Liver (tissue), 9 donors: Measurements from ENCODE around the gene FILIP1. TPM values are rescaled to one million over a fixed set of nuclear protein-coding genes. Genes with fewer than 3 reads are reported as not detected.

ENCODE experiments used
- DNase-seq: peaks from one replicate; pipeline ENCODE4 v3.0.0-alpha.2; 2017; ENCODE audit warnings: low spot score
- H3K27ac ChIP-seq, 2 donors: one replicate each; pipeline ENCODE4 v1.7.0; 2013; ENCODE audit warnings: inconsistent platforms in 2 of 2, low read length in 2 of 2, control low read depth in 1 of 2, low read depth in 1 of 2, mild to moderate bottlenecking in 1 of 2
- H3K27me3 ChIP-seq, 4 donors: one replicate each; pipeline versions ENCODE4 v1.6.1 to v1.7.0; 2013; ENCODE audit warnings: low read length in 3 of 4, inconsistent platforms in 1 of 4, mild to moderate bottlenecking in 1 of 4, moderate library complexity in 1 of 4; ENCODE audit not compliant: control insufficient read depth in 4 of 4, insufficient read depth in 4 of 4
- H3K36me3 ChIP-seq, 4 donors: one replicate each; pipeline versions ENCODE4 v1.6.1 to v1.7.0; 2013; ENCODE audit warnings: low read length in 3 of 4, mild to moderate bottlenecking in 3 of 4, low read depth in 1 of 4, moderate library complexity in 1 of 4; ENCODE audit not compliant: control insufficient read depth in 4 of 4, insufficient read depth in 3 of 4
- H3K4me1 ChIP-seq, 4 donors: one replicate each; pipeline versions ENCODE4 v1.6.1 to v1.7.0; 2013; ENCODE audit warnings: low read length in 3 of 4, mild to moderate bottlenecking in 3 of 4, moderate library complexity in 1 of 4; ENCODE audit not compliant: control insufficient read depth in 4 of 4, insufficient read depth in 4 of 4
- H3K4me3 ChIP-seq, 3 donors: one replicate each; pipeline versions ENCODE4 v1.6.1 to v1.7.0; 2013; ENCODE audit warnings: low read length in 3 of 3, control low read depth in 1 of 3, low read depth in 1 of 3, mild to moderate bottlenecking in 1 of 3
- H3K9ac ChIP-seq, 2 donors: one replicate each; pipeline ENCODE4 v1.7.0; 2013; ENCODE audit warnings: low read length in 2 of 2, mild to moderate bottlenecking in 2 of 2, moderate library complexity in 2 of 2, control low read depth in 1 of 2, low read depth in 1 of 2
- H3K9me3 ChIP-seq, 4 donors: one replicate each; pipeline versions ENCODE4 v1.6.1 to v1.7.0; 2013; ENCODE audit warnings: low read length in 3 of 4; ENCODE audit not compliant: control insufficient read depth in 4 of 4
- EGR1 ChIP-seq, 2 donors: IDR thresholded peaks; 2 replicates each; pipeline ENCODE4 v1.6.1; 2016 to 2018; ENCODE audit warnings: antibody characterized with exemption in 2 of 2, low read depth in 2 of 2
- FOXA1 ChIP-seq: IDR thresholded peaks from 2 replicates; pipeline ENCODE4 v1.6.1; 2016; ENCODE audit warnings: antibody characterized with exemption
- FOXA2 ChIP-seq: IDR thresholded peaks from 2 replicates; pipeline ENCODE4 v1.6.1; 2016; ENCODE audit warnings: antibody characterized with exemption
- GABPA ChIP-seq, 2 donors: IDR thresholded peaks in 1 of 2; conservative IDR thresholded peaks in 1 of 2; 2 replicates each; pipeline ENCODE4 v1.6.1; 2016; ENCODE audit warnings: antibody characterized with exemption in 2 of 2, mild to moderate bottlenecking in 1 of 2, moderate library complexity in 1 of 2
- HNF4A ChIP-seq, 2 donors: conservative IDR thresholded peaks; 2 replicates each; pipeline ENCODE4 v1.6.1; 2016; ENCODE audit warnings: antibody characterized with exemption in 2 of 2, mild to moderate bottlenecking in 2 of 2
- HNF4G ChIP-seq: IDR thresholded peaks from 2 replicates; pipeline ENCODE4 v1.6.1; 2016; ENCODE audit warnings: antibody characterized with exemption
- JUND ChIP-seq, 2 donors: IDR thresholded peaks; 2 replicates each; pipeline ENCODE4 v1.6.1; 2016; ENCODE audit warnings: antibody characterized with exemption in 2 of 2
- NR2F2 ChIP-seq: IDR thresholded peaks from 2 replicates; pipeline ENCODE4 v1.6.1; 2016; ENCODE audit warnings: antibody characterized with exemption
- RAD21 ChIP-seq, 2 donors: IDR thresholded peaks; 2 replicates each; pipeline ENCODE4 v1.6.1; 2016; ENCODE audit warnings: antibody characterized with exemption in 2 of 2, mild to moderate bottlenecking in 2 of 2
- RXRA ChIP-seq, 2 donors: IDR thresholded peaks; 2 replicates each; pipeline ENCODE4 v1.6.1; 2017 to 2018; ENCODE audit warnings: antibody characterized with exemption in 2 of 2, mild to moderate bottlenecking in 1 of 2
- SP1 ChIP-seq: IDR thresholded peaks from 2 replicates; pipeline ENCODE4 v1.6.1; 2018; ENCODE audit warnings: antibody characterized with exemption, mild to moderate bottlenecking
- YY1 ChIP-seq: IDR thresholded peaks from 2 replicates; pipeline ENCODE4 v1.6.1; 2016; ENCODE audit warnings: antibody characterized with exemption, mild to moderate bottlenecking
- WGBS: extraction: QIAGEN DNeasy Blood & Tissue Kit; methylation state at CpG from one replicate; pipeline ENCODE4 v1.1.7; 2013; 5-methylcytosine and 5-hydroxymethylcytosine counted together
- polyA plus RNA-seq, 2 donors: library from polyadenylated mRNA; stranded (reverse) in 1 of 2; unstranded in 1 of 2; fragments of 200-250 nt in 1 of 2; fragments of >200 nt in 1 of 2; fragmentation: Nextera tagmentation in 1 of 2; extraction: Ambion mirVana in 1 of 2; gene quantifications; one replicate each; pipeline versions ENCODE4 v1.2.1 to v1.2.3, GENCODE V29; 2013 to 2015
- total RNA-seq, 2 donors: library from RNA; depleted of rRNA; stranded (reverse); fragments of >200 nt; gene quantifications; one replicate each; pipeline ENCODE4 v1.2.3, GENCODE V29; 2014
- TF ChIP-seq, protein P1 (sequence below): IDR thresholded peaks from 2 replicates; pipeline ENCODE4 v1.6.1; 2016; ENCODE audit warnings: antibody characterized with exemption
- TF ChIP-seq, protein P2 (sequence below): IDR thresholded peaks from 2 replicates; pipeline ENCODE4 v1.6.1; 2016; ENCODE audit warnings: antibody characterized with exemption
- TF ChIP-seq, protein P3 (sequence below): IDR thresholded peaks from 2 replicates; pipeline ENCODE4 v1.6.1; 2016; ENCODE audit warnings: antibody characterized with exemption, mild to moderate bottlenecking
- TF ChIP-seq, protein P4 (sequence below): fragments of 150-350 bp; IDR thresholded peaks from 2 replicates; pipeline ENCODE4 v1.5.1; 2017; ENCODE audit warnings: improper control_type of control experiment, low read depth, low read length; ENCODE audit not compliant: missing input control
- donor health status: healthy.
- donor health status: healthy.
- donor health status: healthy.
- donor health status: healthy.
- donor health status: healthy.

FILIP1 gene
- total and polyA plus RNA-seq, 4 donors = 0.70 to 2.8 (median 1.1) TPM

DNA sequence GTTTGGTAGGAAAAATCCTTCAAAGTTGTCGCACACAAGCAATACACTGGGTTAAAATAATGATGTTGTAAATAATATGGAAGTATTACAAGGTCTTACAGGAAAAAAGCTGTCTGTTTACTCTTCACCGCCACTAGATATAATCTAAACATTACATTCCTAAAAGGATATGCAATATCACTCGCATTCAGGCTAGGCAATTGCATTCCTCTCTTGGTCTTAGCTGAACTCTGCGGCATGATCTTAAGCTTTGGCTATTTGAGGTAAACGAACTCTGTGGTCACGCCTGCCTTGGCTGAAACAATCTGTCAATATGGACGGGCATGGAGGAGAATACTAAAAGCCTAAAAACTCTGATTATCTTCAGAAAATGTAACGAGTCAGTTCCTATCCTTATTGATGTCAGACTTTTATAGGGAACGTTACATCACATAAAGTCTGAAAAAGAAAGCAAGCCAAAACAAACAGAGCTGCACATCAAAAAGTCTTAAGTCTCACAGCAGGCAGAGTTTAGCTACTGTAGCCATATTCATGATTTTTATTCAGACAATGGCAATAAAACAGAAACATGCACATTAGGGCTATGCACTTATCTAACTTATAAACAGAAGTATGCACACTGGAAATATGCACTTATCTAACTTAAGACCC is 30.8 kb upstream of the FILIP1 start:
- H3K4me3 ChIP-seq = no peak overlapping the region
- H3K9ac ChIP-seq = no peak overlapping the region
- H3K27me3 ChIP-seq = no peaks in the 10 kb centered on the region
- peak in 1 of 2 donors; percentile 57 for TF ChIP-seq RAD21 (IDR thresholded peaks at IDR 0.05)
- peak; percentile 16 for TF ChIP-seq SP1
- peak; percentile 39 for TF ChIP-seq FOXA2
- TF ChIP-seq EGR1 (IDR thresholded peaks at IDR 0.05; ENCODE audit: low read depth in 2 of 2) = no peak
- TF ChIP-seq FOXA1 = peak; percentile 34
- peak; percentile 63 for TF ChIP-seq NR2F2
- TF ChIP-seq GABPA (IDR thresholded peaks at IDR 0.05 in 1 of 2, conservative IDR thresholded peaks at IDR 0.05 in 1 of 2) = no peak
- TF ChIP-seq, protein P1, sequence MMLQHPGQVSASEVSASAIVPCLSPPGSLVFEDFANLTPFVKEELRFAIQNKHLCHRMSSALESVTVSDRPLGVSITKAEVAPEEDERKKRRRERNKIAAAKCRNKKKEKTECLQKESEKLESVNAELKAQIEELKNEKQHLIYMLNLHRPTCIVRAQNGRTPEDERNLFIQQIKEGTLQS = no peak
- peak; percentile 29 for TF ChIP-seq YY1
- TF ChIP-seq, protein P2, sequence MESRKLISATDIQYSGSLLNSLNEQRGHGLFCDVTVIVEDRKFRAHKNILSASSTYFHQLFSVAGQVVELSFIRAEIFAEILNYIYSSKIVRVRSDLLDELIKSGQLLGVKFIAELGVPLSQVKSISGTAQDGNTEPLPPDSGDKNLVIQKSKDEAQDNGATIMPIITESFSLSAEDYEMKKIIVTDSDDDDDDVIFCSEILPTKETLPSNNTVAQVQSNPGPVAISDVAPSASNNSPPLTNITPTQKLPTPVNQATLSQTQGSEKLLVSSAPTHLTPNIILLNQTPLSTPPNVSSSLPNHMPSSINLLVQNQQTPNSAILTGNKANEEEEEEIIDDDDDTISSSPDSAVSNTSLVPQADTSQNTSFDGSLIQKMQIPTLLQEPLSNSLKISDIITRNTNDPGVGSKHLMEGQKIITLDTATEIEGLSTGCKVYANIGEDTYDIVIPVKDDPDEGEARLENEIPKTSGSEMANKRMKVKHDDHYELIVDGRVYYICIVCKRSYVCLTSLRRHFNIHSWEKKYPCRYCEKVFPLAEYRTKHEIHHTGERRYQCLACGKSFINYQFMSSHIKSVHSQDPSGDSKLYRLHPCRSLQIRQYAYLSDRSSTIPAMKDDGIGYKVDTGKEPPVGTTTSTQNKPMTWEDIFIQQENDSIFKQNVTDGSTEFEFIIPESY = no peak
- TF ChIP-seq JUND (IDR thresholded peaks at IDR 0.05) = peak in 1 of 2 donors; percentile 16
- peak; percentile 86 to 92 for TF ChIP-seq RXRA (IDR thresholded peaks at IDR 0.05)
- peaks cover 0 to 5% (median 3%) of the 10 kb centered on the region in 4 donors for H3K4me1 ChIP-seq
- H3K9me3 ChIP-seq = no peaks in the 10 kb centered on the region
- no peaks in the 10 kb centered on the region for H3K36me3 ChIP-seq
- no peak overlapping the region for H3K27ac ChIP-seq
- WGBS = 14% methylated on average over 9 of the region's 9 CpGs
- DNase-seq = no peak

DNA sequence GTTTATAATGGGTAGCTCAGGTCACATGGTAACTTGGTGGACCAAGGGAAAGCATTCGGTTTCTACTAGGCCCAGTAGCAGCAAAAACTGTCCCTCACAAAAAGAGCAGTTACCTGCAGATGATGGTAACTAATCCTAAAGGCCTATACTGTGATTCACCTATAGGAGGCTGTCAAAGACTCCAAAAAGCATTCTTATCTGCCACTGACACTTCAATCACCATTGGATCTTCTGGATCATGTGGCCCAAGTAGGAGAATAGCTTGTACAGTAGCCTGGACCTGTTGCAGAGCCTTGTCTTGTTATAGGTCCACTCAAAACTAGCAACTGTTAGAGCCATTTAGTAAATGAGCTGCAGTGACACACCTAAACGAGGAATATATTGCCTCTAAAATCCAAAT is 23.2 kb upstream of the FILIP1 start:
- no peaks in the 10 kb centered on the region for H3K9me3 ChIP-seq
- no peak overlapping the region for H3K27ac ChIP-seq
- H3K36me3 ChIP-seq = no peaks in the 10 kb centered on the region
- no peak for TF ChIP-seq FOXA2
- no peak for TF ChIP-seq YY1
- TF ChIP-seq, protein P3, sequence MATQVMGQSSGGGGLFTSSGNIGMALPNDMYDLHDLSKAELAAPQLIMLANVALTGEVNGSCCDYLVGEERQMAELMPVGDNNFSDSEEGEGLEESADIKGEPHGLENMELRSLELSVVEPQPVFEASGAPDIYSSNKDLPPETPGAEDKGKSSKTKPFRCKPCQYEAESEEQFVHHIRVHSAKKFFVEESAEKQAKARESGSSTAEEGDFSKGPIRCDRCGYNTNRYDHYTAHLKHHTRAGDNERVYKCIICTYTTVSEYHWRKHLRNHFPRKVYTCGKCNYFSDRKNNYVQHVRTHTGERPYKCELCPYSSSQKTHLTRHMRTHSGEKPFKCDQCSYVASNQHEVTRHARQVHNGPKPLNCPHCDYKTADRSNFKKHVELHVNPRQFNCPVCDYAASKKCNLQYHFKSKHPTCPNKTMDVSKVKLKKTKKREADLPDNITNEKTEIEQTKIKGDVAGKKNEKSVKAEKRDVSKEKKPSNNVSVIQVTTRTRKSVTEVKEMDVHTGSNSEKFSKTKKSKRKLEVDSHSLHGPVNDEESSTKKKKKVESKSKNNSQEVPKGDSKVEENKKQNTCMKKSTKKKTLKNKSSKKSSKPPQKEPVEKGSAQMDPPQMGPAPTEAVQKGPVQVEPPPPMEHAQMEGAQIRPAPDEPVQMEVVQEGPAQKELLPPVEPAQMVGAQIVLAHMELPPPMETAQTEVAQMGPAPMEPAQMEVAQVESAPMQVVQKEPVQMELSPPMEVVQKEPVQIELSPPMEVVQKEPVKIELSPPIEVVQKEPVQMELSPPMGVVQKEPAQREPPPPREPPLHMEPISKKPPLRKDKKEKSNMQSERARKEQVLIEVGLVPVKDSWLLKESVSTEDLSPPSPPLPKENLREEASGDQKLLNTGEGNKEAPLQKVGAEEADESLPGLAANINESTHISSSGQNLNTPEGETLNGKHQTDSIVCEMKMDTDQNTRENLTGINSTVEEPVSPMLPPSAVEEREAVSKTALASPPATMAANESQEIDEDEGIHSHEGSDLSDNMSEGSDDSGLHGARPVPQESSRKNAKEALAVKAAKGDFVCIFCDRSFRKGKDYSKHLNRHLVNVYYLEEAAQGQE = no peak
- TF ChIP-seq FOXA1 = no peak
- TF ChIP-seq RAD21 (IDR thresholded peaks at IDR 0.05) = no peak
- no peak for TF ChIP-seq JUND (IDR thresholded peaks at IDR 0.05)
- TF ChIP-seq NR2F2 = no peak
- TF ChIP-seq HNF4G = no peak
- TF ChIP-seq, protein P1 = no peak
- no peak for TF ChIP-seq SP1
- TF ChIP-seq HNF4A (conservative IDR thresholded peaks at IDR 0.05) = no peak
- TF ChIP-seq GABPA (IDR thresholded peaks at IDR 0.05 in 1 of 2, conservative IDR thresholded peaks at IDR 0.05 in 1 of 2) = no peak
- TF ChIP-seq, protein P4, sequence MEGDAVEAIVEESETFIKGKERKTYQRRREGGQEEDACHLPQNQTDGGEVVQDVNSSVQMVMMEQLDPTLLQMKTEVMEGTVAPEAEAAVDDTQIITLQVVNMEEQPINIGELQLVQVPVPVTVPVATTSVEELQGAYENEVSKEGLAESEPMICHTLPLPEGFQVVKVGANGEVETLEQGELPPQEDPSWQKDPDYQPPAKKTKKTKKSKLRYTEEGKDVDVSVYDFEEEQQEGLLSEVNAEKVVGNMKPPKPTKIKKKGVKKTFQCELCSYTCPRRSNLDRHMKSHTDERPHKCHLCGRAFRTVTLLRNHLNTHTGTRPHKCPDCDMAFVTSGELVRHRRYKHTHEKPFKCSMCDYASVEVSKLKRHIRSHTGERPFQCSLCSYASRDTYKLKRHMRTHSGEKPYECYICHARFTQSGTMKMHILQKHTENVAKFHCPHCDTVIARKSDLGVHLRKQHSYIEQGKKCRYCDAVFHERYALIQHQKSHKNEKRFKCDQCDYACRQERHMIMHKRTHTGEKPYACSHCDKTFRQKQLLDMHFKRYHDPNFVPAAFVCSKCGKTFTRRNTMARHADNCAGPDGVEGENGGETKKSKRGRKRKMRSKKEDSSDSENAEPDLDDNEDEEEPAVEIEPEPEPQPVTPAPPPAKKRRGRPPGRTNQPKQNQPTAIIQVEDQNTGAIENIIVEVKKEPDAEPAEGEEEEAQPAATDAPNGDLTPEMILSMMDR = no peak
- TF ChIP-seq, protein P2 = no peak
- 29% methylated on average over 2 of the region's 2 CpGs for WGBS
- H3K4me1 ChIP-seq = no peaks in the 10 kb centered on the region
- H3K9ac ChIP-seq = no peak overlapping the region
- H3K27me3 ChIP-seq = no peaks in the 10 kb centered on the region
- DNase-seq = no peak
- H3K4me3 ChIP-seq = no peak overlapping the region
